H1 (cell line): ENCODE data around the gene HDDC3. TPM values are rescaled to one million over a fixed set of nuclear protein-coding genes. Genes with fewer than 3 reads are reported as not detected.

Source experiments
- CHD7 ChIP-seq: fragments of 300-600 bp; sonication (generic); IDR thresholded peaks from 2 replicates; pipeline ENCODE4 v1.7.1; 2012; ENCODE audit warnings: low read length, moderate library complexity, mild to moderate bottlenecking, inconsistent platforms; ENCODE audit not compliant: insufficient replicate concordance
- EGR1 ChIP-seq: IDR thresholded peaks from 2 replicates; pipeline ENCODE4 v1.6.1; 2011; ENCODE audit warnings: low read depth, low read length, borderline replicate concordance
- EZH2 ChIP-seq: fragments of 200-600 bp; sonication (generic); IDR thresholded peaks from 2 replicates; pipeline ENCODE4 v1.7.1; 2012; ENCODE audit warnings: low read depth, mild to moderate bottlenecking, moderate library complexity, low read length, inconsistent platforms; ENCODE audit not compliant: severe bottlenecking
- MAFK ChIP-seq: IDR thresholded peaks from 2 replicates; pipeline ENCODE4 v1.6.1; 2012; ENCODE audit warnings: low read depth, mild to moderate bottlenecking, improper control_type of control experiment, low read length
- POLR2A ChIP-seq, 2 experiments: IDR thresholded peaks; 1 replicate in 1 of 2; 2 replicates in 1 of 2; pipeline ENCODE4 v1.6.1; 2011; ENCODE audit warnings: low read depth in 2 of 2, low read length in 2 of 2, mild to moderate bottlenecking in 2 of 2; ENCODE audit errors: control extremely low read depth in 1 of 2
- RAD21 ChIP-seq, 2 experiments: IDR thresholded peaks in 1 of 2; conservative IDR thresholded peaks in 1 of 2; 2 replicates each; pipeline ENCODE4 v1.6.1; 2011; ENCODE audit warnings: low read depth in 2 of 2, low read length in 2 of 2, improper control_type of control experiment in 1 of 2, inconsistent platforms in 1 of 2, mild to moderate bottlenecking in 1 of 2, moderate library complexity in 1 of 2
- RFX5 ChIP-seq: IDR thresholded peaks from 2 replicates; pipeline ENCODE4 v1.6.1; 2011; ENCODE audit warnings: low read depth, low read length, improper control_type of control experiment, borderline replicate concordance
- RNF2 ChIP-seq: fragments of 200-900, 300-1000 bp; sonication (generic); IDR thresholded peaks from 2 replicates; pipeline ENCODE4 v1.7.1; 2016; ENCODE audit warnings: borderline replicate concordance, low read depth, mild to moderate bottlenecking, antibody characterized with exemption, low read length; ENCODE audit not compliant: poor library complexity, severe bottlenecking; ENCODE audit errors: missing control alignments
- SIN3A ChIP-seq, 2 experiments: IDR thresholded peaks in 1 of 2; conservative IDR thresholded peaks in 1 of 2; 2 replicates each; pipeline ENCODE4 v1.6.1; 2011 to 2012; ENCODE audit warnings: low read length in 2 of 2, improper control_type of control experiment in 1 of 2, low read depth in 1 of 2, mild to moderate bottlenecking in 1 of 2
- polyA plus RNA-seq, 7 experiments: library from polyadenylated mRNA; depleted of rRNA in 3 of 7; stranded (reverse) in 5 of 7; unstranded in 2 of 7; fragments of >200 nt in 5 of 7; fragments of 200-250 nt in 2 of 7; gene quantifications; 1 replicate in 5 of 7; 2 replicates in 1 of 7; 4 replicates in 1 of 7; pipeline versions ENCODE4 v1.2.1 to v1.2.3, GENCODE V29; 2011 to 2013; ENCODE audit warnings: missing spikeins in 2 of 7, mixed read lengths in 2 of 7
- total RNA-seq: library from RNA; stranded (reverse); fragmentation: NEBNext Ultra II Directional; extraction: Animal tissue kit (Norgen Biotek cat#: 25700); gene quantifications from 2 replicates; pipeline ENCODE4 v1.2.1, GENCODE V29; 2021

HDDC3 gene
- total and polyA plus RNA-seq, 2 of the 8 experiments (the other 6 are each of a cell fraction or from before 2014, with no cell fraction given), result 16.3 to 16.5 TPM

GRCh38 chr15:90885432-90886290 lies 46.7 kb downstream of the HDDC3 start (continued):
- TF ChIP-seq RNF2 (no peak), RAD21 (IDR thresholded peaks at IDR 0.05 in 1 of 2, conservative IDR thresholded peaks at IDR 0.05 in 1 of 2; ENCODE audit: low read depth in 2 of 2, low read length in 2 of 2) (peak; percentile 99), SIN3A (conservative IDR thresholded peaks at IDR 0.05 in 1 of 2, IDR thresholded peaks at IDR 0.05 in 1 of 2; ENCODE audit: low read depth in 1 of 2, low read length in 2 of 2) (no peak), EZH2 (no peak), MAFK (no peak), POLR2A (IDR thresholded peaks at IDR 0.05; ENCODE audit: control extremely low read depth in 1 of 2, low read depth in 2 of 2, low read length in 2 of 2) (no peak), EGR1 (no peak), RFX5 (no peak), CHD7 (no peak)
